Prostate gland (tissue), 2 donors: Measurements from ENCODE around the gene MCMBP. TPM values are rescaled to one million over a fixed set of nuclear protein-coding genes. Genes with fewer than 3 reads are reported as not detected.

Experiments used
- total RNA-seq, 2 donors: library from RNA; depleted of rRNA; stranded (reverse); fragments of >200 nt; gene quantifications; one replicate each; pipeline ENCODE4 v1.1.0, GENCODE V29; 2016

Gene MCMBP
- total RNA-seq, 2 donors from 2014 or later: 37.6 to 45.4 TPM

Other genes starting within 250 kb of the MCMBP start
- 10 to 100 TPM; 45.4 to 56.4 TPM for gene BAG3, start 221.5 kb downstream of the MCMBP start, total RNA-seq
- gene INPP5F, start 146.8 kb downstream of the MCMBP start, total RNA-seq: 10 to 100 TPM in 1 of 2 donors, 1 to 10 TPM in 1; 8.6 to 15.9 TPM
- gene SEC23IP, start 19.9 kb upstream of the MCMBP start, total RNA-seq: 10 to 100 TPM; 37.7 to 75.2 TPM